ENCODE data around the gene RMND1. TPM values are rescaled to one million over a fixed set of nuclear protein-coding genes. Genes with fewer than 3 reads are reported as not detected.
"Not testable (repeated sequence)": the region's sequence is repeated elsewhere in the genome, so short reads cannot be mapped to it uniquely, and the experiment has no call there.

Gene RMND1
- total RNA-seq, 1 donor from 2014 or later, result 28.5 TPM

DNA sequence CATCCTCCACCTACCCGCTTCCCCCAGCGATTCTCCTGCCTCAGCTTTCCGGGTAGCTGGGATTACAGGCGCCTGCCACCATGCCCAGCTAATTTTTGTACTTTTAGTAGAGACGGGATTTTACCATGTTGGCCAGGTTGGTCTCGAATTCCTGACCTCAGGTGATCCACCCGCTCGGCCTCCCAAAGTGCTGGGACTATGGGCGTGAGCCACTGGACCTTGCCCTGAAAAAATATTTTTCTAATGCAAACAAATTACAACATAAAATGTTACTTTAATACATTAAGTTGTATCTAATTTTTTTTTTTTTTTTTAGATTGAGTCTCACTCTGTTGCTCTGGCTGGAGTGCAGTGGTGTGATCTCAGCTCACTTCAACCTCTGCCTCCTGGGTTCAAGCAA is 69.3 kb downstream of the RMND1 start:
- not testable (repeated sequence) for DNase-seq

DNA sequence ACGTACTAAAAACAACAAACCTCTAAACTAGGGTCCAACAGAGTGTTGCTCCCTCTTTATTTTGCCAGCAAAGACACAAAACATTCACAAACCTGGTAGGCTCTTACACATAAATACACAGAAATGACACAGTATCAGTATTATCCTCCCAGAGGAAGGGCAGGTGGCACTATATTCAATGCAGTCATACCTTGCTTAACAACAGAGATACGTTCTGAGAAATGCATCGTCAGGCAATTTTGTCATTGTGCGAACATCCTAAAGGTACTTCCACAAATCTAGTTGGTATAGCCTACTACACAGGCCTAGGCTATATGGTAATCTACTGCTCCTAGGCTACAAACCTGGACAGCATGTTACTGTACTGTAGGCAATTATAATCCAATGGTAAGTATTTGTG is 70.2 kb downstream of the RMND1 start:
- no peak for DNase-seq

DNA sequence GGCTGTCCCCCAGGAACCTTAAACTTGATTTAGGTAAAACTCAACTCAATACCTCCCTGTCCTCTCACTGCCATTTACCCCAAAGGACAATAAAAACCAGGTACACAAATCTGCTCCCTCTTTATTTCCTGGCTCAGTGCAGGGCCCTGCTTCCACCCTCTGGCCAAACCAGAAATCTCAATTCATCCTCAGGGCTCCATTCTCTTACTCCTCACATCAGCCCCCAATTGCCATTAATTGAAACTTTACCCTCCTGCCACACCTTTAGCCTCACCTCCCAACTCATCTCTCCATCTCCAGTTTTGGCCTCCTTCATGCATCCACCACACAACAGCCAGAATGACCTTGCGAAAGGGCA is 71.1 kb downstream of the RMND1 start:
- no peak for DNase-seq

DNA sequence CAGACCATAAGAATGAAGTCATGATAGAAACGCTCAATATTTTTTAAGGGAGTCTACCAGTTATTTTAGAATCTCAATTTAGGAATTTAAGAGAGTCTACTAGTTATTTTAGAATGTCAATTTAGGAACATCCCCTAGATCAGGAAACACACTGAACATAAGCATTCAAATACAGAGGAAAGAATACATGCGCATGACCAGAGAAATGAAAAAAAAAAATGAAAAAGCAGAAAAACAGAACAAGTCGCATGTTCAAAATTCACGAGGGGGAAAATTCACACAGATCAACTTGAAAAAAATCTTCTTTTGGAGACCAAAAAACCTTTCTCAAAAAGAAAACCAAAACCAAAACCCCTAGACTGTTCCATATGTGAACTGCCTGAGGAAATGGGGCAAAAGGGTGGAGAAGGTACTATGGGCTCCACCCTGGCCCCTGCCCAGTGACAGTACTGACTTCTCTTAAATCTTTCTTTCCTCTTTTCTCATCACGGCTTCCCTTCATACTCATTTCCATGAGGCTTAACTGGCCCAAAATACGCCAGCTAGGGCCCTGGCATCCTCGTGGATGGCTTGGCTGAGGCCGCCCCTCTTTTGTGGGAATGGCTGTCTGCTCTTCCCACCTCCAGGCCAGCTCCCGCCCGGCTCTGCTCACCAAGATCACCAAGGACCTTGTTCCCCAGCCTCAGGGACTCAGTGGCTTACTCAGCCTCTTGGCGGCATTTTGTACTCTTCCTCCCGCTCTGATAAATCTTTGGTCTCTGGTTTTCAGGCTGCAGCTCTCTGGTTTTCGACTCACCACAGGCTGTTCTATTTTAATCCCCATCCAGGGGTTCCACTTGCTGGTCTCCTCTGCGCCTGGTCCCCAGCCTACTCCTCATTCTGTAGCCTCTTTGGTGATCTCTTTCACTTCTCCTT is 71.7 kb downstream of the RMND1 start:
- DNase-seq, result no peak

DNA sequence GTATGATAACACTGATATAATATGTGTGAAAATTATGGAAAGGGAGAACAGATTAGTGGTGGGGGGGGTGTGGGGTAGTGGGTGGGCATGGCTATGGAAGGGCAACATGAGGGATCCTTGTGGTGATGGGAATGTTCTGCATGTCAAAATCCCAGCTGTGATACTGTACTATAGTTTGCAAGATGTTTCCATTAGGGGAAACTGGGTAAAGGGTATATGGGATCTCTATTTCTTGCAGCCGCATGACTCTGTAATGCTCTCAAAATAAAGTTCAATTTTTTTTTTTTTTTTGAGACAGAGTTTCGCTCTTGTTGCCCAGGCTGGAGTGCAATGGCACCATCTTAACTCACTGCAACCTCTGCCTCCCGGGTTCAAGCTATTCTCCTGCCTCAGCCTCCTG is 74.8 kb downstream of the RMND1 start:
- DNase-seq, result no peak

DNA sequence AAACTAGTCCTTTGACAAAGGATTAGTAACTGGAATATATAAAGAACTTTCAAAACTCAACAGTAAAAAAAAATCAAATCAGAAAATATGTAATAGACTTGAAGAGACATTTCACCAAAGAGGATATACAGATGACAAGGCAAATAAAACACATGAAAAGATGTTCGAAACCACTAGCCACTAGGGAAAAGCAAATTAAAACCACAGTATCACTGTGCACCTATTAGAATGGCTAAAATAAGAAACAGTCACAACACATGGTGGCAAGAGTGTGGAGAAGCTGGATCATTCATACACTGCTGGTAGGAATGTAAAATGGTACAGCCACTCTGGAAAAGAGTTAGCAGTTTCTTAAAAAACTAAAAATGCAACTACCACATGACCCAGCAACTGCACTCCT is 75.5 kb downstream of the RMND1 start:
- no peak for DNase-seq

DNA sequence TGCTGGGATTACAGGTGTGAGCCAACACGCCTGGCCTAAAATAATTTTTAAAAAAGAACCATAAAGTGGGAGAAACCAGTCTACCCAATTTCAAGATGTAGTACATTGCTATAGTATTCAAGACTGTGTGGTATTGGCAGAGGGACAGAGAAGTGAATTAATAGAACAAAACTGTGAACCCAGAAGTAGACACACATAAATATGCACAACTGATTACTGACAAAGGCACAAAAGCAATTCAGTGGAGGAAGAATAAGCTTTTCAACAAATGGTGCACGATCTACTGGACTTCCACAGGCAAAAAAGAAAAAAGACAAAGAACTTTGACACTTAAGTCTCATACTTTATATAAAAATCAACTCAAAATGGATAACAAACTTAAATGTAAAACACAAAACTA is 76.1 kb downstream of the RMND1 start:
- DNase-seq, result no peak

DNA sequence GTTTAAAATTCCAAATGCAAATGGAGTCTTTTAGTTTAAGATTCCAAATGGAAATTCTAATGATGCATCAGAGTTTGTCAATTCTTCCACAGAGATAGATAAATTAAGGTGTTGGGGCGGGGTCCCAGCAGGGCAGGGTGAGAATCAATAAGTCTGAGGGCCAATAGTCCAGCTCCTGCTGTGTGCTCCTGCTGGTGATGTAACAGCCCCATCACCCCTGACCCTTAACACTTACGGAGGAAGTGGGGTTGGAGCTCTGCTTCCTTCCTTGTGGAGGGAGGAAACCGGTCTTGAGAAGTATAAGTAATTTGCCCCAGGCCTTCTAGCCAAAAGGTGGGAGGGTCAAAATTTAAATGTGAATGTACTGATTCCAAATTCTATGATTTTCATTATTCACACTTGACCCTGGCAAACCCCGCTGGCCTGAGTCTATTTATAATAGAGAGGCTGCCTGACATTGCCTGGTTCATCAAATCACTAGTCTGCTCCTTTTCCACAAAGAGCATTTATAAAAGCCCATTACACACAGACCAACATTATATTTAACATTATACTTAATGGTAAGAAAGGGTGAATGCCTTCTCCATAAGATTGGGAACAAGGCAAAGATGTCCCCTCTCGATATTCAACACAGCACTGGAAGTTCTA is 77.8 kb downstream of the RMND1 start:
- DNase-seq, result no peak

DNA sequence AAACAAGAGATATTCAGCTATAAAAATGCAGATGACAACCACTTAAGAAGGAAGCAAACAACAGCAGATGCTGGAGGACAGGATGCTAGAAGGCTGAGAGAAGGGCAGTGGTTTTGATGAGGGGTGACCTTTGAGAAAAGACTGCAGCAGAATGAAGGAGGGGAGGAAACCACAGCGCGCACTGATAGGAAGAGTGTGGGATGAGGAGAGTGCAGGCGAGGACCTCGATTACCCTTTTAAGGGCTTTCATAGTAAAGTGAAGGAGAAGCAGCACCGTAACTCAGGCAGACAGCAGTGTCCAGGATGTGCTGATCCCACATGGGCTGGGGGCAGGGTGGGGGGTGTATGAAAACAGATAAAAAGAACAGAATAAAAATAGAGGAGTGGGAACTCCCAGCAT is 79.8 kb downstream of the RMND1 start:
- DNase-seq, result no peak

DNA sequence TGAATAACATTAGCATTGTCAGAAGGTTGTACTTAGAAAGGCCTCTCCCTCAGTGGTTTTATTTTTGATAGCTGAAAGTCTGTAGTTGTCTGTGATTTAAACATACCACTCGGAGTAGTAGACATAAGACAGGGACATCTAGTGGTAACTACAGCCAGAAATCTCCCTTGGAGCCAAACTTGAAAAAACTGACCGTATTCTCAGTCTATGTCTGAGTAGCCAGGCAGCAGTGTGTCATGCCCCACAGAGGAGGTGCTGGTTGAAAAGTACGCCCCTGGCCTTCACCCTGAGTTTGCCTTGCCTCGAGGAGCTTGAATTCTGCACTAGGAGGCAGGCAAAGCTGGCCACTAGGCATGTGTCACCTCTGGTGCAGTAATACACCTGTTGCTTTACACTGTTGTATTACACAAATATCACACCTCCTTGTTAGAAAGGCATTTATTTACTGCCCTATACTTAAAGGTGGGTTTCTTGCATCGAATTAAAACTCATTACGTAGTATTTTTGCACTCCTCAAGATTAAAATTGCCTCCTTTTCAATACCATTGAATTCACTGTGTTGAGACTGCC is 81.3 kb downstream of the RMND1 start:
- DNase-seq, result no peak

DNA sequence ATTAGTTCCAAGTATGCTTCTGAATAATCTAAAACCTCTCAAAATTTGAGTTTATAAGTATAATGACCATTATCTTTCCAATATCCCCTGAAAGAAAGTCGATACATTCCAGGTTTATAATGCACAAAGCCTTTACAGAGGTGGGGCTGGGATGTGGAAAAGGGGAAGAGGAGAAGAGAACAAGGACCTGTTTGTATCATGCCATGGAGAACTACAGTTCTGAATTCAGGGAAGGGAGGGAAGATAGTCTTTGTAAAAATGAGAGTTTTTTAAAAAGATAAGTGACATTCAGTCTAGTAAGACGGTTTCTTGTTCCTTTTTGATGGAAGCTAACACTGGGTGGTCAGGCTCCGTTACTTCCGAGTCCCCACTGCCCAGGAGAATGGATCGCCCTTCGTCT is 86.7 kb downstream of the RMND1 start:
- no peak for DNase-seq

DNA sequence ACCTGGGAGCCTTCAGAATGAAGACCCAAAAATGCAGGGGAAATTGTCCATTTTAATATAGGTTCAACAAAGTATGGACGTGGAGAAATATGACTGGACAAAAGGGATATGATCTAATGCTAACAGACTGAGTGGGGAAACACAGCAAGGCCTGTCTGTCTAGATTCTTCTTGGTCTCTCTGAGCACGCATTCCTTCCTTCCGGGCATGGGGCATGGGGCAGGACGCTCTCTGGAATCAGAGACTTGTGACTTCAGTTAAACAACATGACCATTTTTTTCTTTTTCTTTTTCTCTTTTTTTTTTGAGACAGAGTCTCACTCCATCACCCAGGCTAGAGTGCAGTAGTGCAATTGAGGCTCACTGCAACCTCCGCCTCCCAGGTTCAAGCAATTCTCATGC is 92.4 kb downstream of the RMND1 start:
- DNase-seq, result no peak

DNA sequence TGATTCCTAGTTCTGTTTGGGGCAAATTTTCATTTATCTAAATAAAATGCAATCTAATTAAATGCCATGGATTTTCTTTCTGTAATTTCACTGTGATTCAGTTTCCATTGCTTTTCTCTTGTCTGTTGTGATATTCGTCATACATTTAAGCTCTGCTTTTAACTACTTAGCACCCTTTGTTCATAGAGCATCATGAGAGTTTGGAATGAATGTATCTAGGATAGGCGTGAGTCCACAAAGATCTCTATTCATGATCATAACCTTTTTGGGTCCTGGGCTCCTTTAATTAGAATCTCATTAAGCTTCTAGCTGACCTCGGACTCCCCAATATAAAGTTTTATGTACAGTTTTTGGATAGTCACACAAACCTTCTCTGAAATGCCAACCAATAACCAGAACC is 93.5 kb downstream of the RMND1 start:
- DNase-seq, result no peak

DNA sequence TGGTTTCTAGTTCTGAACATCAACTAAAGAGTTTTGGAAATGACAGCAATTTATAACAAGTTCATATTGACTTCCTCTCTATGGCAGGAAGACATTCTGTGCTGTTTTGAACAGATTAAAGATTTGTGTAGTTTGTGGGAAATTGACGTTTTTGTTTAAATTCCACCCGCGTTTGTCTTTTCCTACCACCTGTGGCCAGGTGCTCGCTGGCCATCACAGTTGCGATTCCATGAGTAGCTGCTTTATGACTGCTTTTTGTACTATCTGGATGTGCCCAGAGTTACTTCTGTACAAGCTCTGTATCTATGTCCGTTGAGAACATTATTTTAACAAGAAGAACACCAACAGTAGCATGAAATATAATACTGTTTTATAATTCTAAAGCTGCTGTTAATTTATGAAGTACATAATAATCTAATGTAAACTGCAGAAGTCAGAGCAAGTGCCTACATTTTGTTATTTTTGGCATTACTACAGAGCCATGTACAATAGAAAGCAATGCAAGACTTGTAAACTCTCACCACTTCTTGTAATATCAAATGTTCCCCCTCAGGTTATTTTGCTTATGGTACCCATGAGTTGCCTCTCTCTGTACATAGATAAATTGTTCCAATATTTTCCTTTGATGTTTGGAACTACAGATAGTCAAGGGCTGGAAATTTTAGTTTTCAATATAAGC is 94.0 kb downstream of the RMND1 start:
- no peak for DNase-seq

DNA sequence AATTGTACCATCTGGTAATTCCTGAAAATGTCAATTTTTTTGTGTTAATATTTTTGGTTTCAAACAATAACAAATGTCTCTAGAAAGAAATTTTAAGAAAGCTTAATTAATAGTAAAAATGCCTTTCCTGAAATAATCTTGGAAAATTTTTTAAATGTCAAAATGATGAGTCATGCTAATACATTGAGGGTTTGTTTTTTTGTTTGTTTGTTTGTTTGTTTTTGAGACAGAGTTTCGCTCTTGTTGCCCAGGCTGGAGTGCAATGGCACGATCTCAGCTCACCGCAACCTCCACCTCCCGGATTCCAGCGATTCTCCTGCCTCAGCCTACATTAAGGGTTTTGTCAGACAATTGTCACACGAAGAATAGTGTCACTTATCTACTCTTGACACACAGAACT is 94.9 kb downstream of the RMND1 start:
- DNase-seq, result not testable (repeated sequence)

Small RNA genes lying within 50 kb of the gene (small RNA-seq; reads per million reads assigned to genes)
- gene RF00019 (ENCODE audit: low replicate concordance), result not detected

Other genes with a start within 250 kb of the RMND1 start
- 90.2 TPM for gene AKAP12, start 212.2 kb downstream of the RMND1 start, total RNA-seq
- 9.3 TPM for gene ZBTB2, start 60.6 kb downstream of the RMND1 start, total RNA-seq
- gene CCDC170, start 41.9 kb upstream of the RMND1 start, total RNA-seq, result 1.9 TPM

Measured in skin of body (tissue), 3 donors.